Measurements from ENCODE around the gene FOXD4. TPM values are rescaled to one million over a fixed set of nuclear protein-coding genes. Genes with fewer than 3 reads are reported as not detected.
"Not testable (repeated sequence)": the region's sequence is repeated elsewhere in the genome, so short reads cannot be mapped to it uniquely, and the experiment has no call there.

Gene FOXD4
- polyA plus RNA-seq (0.17 to 0.22 TPM (median 0.18 TPM) in 3 replicates), polyA minus RNA-seq (0.10 to 0.13 TPM in 2 of 3 replicates, not detected in the other)
- not detected for polyA plus RNA-seq (2011; ENCODE audit: low read depth)
- 0.19 TPM in 2 replicates for polyA plus RNA-seq (2011; cell fraction: cytosol; rRNA removed)
- 0.75 and 1.4 TPM in 2 replicates for polyA plus RNA-seq (2011; cell fraction: nucleus; rRNA removed)
- polyA plus RNA-seq (2012; ENCODE audit: low replicate concordance) = 0.08 and 0.24 TPM in 2 replicates
- not detected for polyA minus RNA-seq (2011; cell fraction: cytosol; rRNA and poly(A)+ RNA removed)
- polyA minus RNA-seq (2011; cell fraction: nucleus; rRNA and poly(A)+ RNA removed) = 0.54 and 0.74 TPM in 2 replicates

- H3K27me3 ChIP-seq (ENCODE audit: control insufficient read depth, extremely low read depth, insufficient read depth, low read length) = peaks cover 29% of the 10 kb centered on the region
- H3K9ac ChIP-seq (ENCODE audit: control insufficient read depth, extremely low read depth, insufficient read depth, low read length); H3K9me1 ChIP-seq (ENCODE audit: control insufficient read depth, extremely low read depth, insufficient read depth, low read length); DNase-seq (ENCODE audit: low read depth, low spot score); H4K20me1 ChIP-seq (ENCODE audit: control insufficient read depth, extremely low read depth, insufficient read depth, low read length); dilution Hi-C loops (cut with MboI; ENCODE audit: extremely low pct_ligation_motif_present, low sequenced_read_pairs); H3K4me1 ChIP-seq (ENCODE audit: control insufficient read depth, extremely low read depth, insufficient read depth, low read length); H3K4me3 ChIP-seq (ENCODE audit: control insufficient read depth in 2 of 3, extremely low read depth in 1 of 3, insufficient read depth in 2 of 3, low read depth in 1 of 3, low read length in 3 of 3); FAIRE-seq; H2AFZ ChIP-seq (ENCODE audit: control insufficient read depth, low read length); H3K27ac ChIP-seq (ENCODE audit: control insufficient read depth, insufficient read depth, low read length); H3K4me2 ChIP-seq (ENCODE audit: control insufficient read depth, extremely low read depth, insufficient read depth, low read depth, low read length); H3K79me2 ChIP-seq (ENCODE audit: control insufficient read depth, insufficient read depth, low read length); H3K36me3 ChIP-seq (ENCODE audit: control insufficient read depth in 2 of 2, extremely low read depth in 1 of 2, insufficient read depth in 2 of 2, low read length in 2 of 2); H3K9me3 ChIP-seq (ENCODE audit: control insufficient read depth, low read depth, low read length): not testable (repeated sequence)
Measured at GRCh38 chr9:117995-118467, at the start of gene FOXD4. TSS of gene FOXD4 (minus strand) at chr9:118417. CDS start at chr9:118119, 298 bp downstream.

GRCh38 chr9:159871-160270 is 41.7 kb upstream of the FOXD4 start:
- H3K27me3 ChIP-seq (ENCODE audit: control insufficient read depth, extremely low read depth, insufficient read depth, low read length); H3K9me1 ChIP-seq (ENCODE audit: control insufficient read depth, extremely low read depth, insufficient read depth, low read length); DNase-seq (ENCODE audit: low read depth, low spot score); H3K4me1 ChIP-seq (ENCODE audit: control insufficient read depth, extremely low read depth, insufficient read depth, low read length); dilution Hi-C loops (cut with MboI; ENCODE audit: extremely low pct_ligation_motif_present, low sequenced_read_pairs); H3K36me3 ChIP-seq (ENCODE audit: control insufficient read depth in 2 of 2, extremely low read depth in 1 of 2, insufficient read depth in 2 of 2, low read length in 2 of 2); H3K4me3 ChIP-seq (ENCODE audit: control insufficient read depth in 2 of 3, extremely low read depth in 1 of 3, insufficient read depth in 2 of 3, low read depth in 1 of 3, low read length in 3 of 3); H4K20me1 ChIP-seq (ENCODE audit: control insufficient read depth, extremely low read depth, insufficient read depth, low read length); H3K79me2 ChIP-seq (ENCODE audit: control insufficient read depth, insufficient read depth, low read length); FAIRE-seq; H2AFZ ChIP-seq (ENCODE audit: control insufficient read depth, low read length); H3K27ac ChIP-seq (ENCODE audit: control insufficient read depth, insufficient read depth, low read length); H3K9me3 ChIP-seq (ENCODE audit: control insufficient read depth, low read depth, low read length); H3K4me2 ChIP-seq (ENCODE audit: control insufficient read depth, extremely low read depth, insufficient read depth, low read depth, low read length); H3K9ac ChIP-seq (ENCODE audit: control insufficient read depth, extremely low read depth, insufficient read depth, low read length): not testable (repeated sequence)

GRCh38 chr9:151173-151572 is 33.0 kb upstream of the FOXD4 start:
- H3K4me1 ChIP-seq (ENCODE audit: control insufficient read depth, extremely low read depth, insufficient read depth, low read length); H3K9me3 ChIP-seq (ENCODE audit: control insufficient read depth, low read depth, low read length); dilution Hi-C loops (cut with MboI; ENCODE audit: extremely low pct_ligation_motif_present, low sequenced_read_pairs); H3K36me3 ChIP-seq (ENCODE audit: control insufficient read depth in 2 of 2, extremely low read depth in 1 of 2, insufficient read depth in 2 of 2, low read length in 2 of 2); DNase-seq (ENCODE audit: low read depth, low spot score); H4K20me1 ChIP-seq (ENCODE audit: control insufficient read depth, extremely low read depth, insufficient read depth, low read length); FAIRE-seq; H3K27ac ChIP-seq (ENCODE audit: control insufficient read depth, insufficient read depth, low read length); H3K4me2 ChIP-seq (ENCODE audit: control insufficient read depth, extremely low read depth, insufficient read depth, low read depth, low read length); H3K79me2 ChIP-seq (ENCODE audit: control insufficient read depth, insufficient read depth, low read length); H2AFZ ChIP-seq (ENCODE audit: control insufficient read depth, low read length); H3K9ac ChIP-seq (ENCODE audit: control insufficient read depth, extremely low read depth, insufficient read depth, low read length); H3K9me1 ChIP-seq (ENCODE audit: control insufficient read depth, extremely low read depth, insufficient read depth, low read length); H3K4me3 ChIP-seq (ENCODE audit: control insufficient read depth in 2 of 3, extremely low read depth in 1 of 3, insufficient read depth in 2 of 3, low read depth in 1 of 3, low read length in 3 of 3); H3K27me3 ChIP-seq (ENCODE audit: control insufficient read depth, extremely low read depth, insufficient read depth, low read length): not testable (repeated sequence)

GRCh38 chr9:139880-140279 is 21.7 kb upstream of the FOXD4 start:
- FAIRE-seq = not testable (repeated sequence)

More at GRCh38 chr9:139880-140279, 21.7 kb upstream of the FOXD4 start:
- H3K9ac ChIP-seq (ENCODE audit: control insufficient read depth, extremely low read depth, insufficient read depth, low read length); H3K79me2 ChIP-seq (ENCODE audit: control insufficient read depth, insufficient read depth, low read length); H3K27ac ChIP-seq (ENCODE audit: control insufficient read depth, insufficient read depth, low read length); H3K27me3 ChIP-seq (ENCODE audit: control insufficient read depth, extremely low read depth, insufficient read depth, low read length); H3K4me2 ChIP-seq (ENCODE audit: control insufficient read depth, extremely low read depth, insufficient read depth, low read depth, low read length); H3K4me1 ChIP-seq (ENCODE audit: control insufficient read depth, extremely low read depth, insufficient read depth, low read length); DNase-seq (ENCODE audit: low read depth, low spot score); H3K36me3 ChIP-seq (ENCODE audit: control insufficient read depth in 2 of 2, extremely low read depth in 1 of 2, insufficient read depth in 2 of 2, low read length in 2 of 2); H4K20me1 ChIP-seq (ENCODE audit: control insufficient read depth, extremely low read depth, insufficient read depth, low read length); H3K4me3 ChIP-seq (ENCODE audit: control insufficient read depth in 2 of 3, extremely low read depth in 1 of 3, insufficient read depth in 2 of 3, low read depth in 1 of 3, low read length in 3 of 3); dilution Hi-C loops (cut with MboI; ENCODE audit: extremely low pct_ligation_motif_present, low sequenced_read_pairs); H3K9me3 ChIP-seq (ENCODE audit: control insufficient read depth, low read depth, low read length); H2AFZ ChIP-seq (ENCODE audit: control insufficient read depth, low read length); H3K9me1 ChIP-seq (ENCODE audit: control insufficient read depth, extremely low read depth, insufficient read depth, low read length): not testable (repeated sequence)

All from keratinocyte (primary cell).